GM06990 (cell line): Measurements from ENCODE around the gene CD34.
"Not testable (repeated sequence)": the region's sequence is repeated elsewhere in the genome, so short reads cannot be mapped to it uniquely, and the experiment has no call there.

ENCODE experiments used
- DNase-seq: peaks from one replicate; pipeline ENCODE4 v3.0.0-alpha.2; 2011; ENCODE audit not compliant: insufficient read length; ENCODE audit errors: extremely low read depth
- H3K27me3 ChIP-seq: replicated peaks from 2 replicates; pipeline ENCODE4 v1.6.0; 2011; ENCODE audit warnings: low read length; ENCODE audit not compliant: control insufficient read depth, insufficient read depth
- H3K36me3 ChIP-seq: 2 replicates; pipeline ENCODE4 v1.5.1; 2011; ENCODE audit warnings: low read length; ENCODE audit not compliant: control insufficient read depth, insufficient read depth
- H3K4me3 ChIP-seq: replicated peaks from 2 replicates; pipeline ENCODE4 v1.5.1; 2011; ENCODE audit warnings: low read depth, mild to moderate bottlenecking, control low read depth, low read length
- CTCF ChIP-seq: IDR thresholded peaks from 2 replicates; pipeline ENCODE4 v1.5.1; 2011; ENCODE audit warnings: low read length, control low read depth, mild to moderate bottlenecking, inconsistent platforms; ENCODE audit not compliant: insufficient read depth, poor library complexity, severe bottlenecking

Gene CD34

GRCh38 chr1:207884266-207885029, 26.5 kb downstream of the CD34 start:
- no peak for TF ChIP-seq CTCF
- Histone ChIP-seq H3K36me3 (no peaks in the 10 kb centered on the region), H3K4me3 (no peak overlapping the region), H3K27me3 (no peaks in the 10 kb centered on the region)
- no peak for DNase-seq

DNA sequence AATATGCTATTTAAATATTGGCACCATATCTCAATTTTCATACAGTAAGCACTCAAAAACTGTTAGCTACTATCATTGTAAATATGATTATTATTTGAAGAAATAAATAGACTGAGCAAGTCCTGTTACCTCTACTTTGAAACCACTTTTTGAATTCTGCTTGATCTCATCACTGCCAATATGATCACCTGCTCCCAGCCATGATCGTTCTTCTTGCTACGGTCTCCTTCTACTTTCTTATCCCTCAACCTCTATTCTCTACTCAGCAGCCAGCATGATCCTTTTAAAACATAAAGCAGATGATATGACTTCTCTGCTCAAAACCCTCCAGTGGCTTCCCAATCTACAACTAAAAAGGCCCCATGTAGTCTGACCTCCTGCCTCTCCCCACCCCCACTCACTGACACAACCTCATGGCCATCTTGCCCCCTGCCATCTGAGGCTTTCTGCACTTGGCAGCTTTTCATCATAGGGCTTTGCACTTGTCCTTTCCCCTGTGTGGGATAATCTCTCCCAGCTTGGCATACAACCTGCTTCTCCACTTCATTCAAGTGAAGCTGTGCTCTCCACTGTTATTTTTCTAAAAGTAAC, 27.2 kb downstream of the CD34 start:
- no peak for DNase-seq
- Histone ChIP-seq H3K4me3 (no peak overlapping the region; the same call in 1 of the 2 replicates), H3K27me3 (no peaks in the 10 kb centered on the region; the same call in 1 of the 2 replicates), H3K36me3 (no peaks in the 10 kb centered on the region)
- no peak for TF ChIP-seq CTCF

GRCh38 chr1:207883104-207883651, 27.7 kb downstream of the CD34 start:
- peak overlapping the region; percentile 44 for H3K4me3 ChIP-seq
- DNase-seq: no peak

GRCh38 chr1:207882692-207883091, 28.2 kb downstream of the CD34 start:
- no peak for DNase-seq
- Histone ChIP-seq H3K27me3 (no peaks in the 10 kb centered on the region; the same call in 1 of the 2 replicates), H3K4me3 (no peak overlapping the region), H3K36me3 (no peaks in the 10 kb centered on the region)
- no peak for TF ChIP-seq CTCF

More at GRCh38 chr1:207883104-207883651, 27.7 kb downstream of the CD34 start:
- no peak for TF ChIP-seq CTCF
- Histone ChIP-seq H3K27me3 (no peaks in the 10 kb centered on the region; the same call in 1 of the 2 replicates), H3K36me3 (no peaks in the 10 kb centered on the region)

DNA sequence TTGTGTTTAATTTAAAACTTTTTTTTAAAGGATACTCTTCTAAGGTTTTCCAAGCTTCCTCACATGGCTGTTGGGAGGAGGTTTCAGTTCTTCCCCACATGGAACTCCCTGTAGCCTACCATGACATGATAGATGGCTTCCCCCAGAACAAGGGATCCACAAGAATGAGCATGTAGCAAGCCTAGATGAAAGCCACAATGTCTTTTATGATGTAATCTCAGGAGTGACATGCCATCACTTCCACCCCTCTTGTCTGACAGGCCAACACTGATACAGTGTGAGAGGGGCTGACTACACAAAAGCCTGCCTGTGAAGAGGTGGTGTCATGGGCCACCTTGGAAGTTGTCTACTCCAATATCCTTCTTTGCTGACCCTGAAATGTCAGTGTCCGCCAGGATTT, 32.0 kb downstream of the CD34 start:
- no peaks in the 10 kb centered on the region for H3K36me3 ChIP-seq
- no peak overlapping the region for H3K4me3 ChIP-seq
- H3K27me3 ChIP-seq: no peaks in the 10 kb centered on the region; the same call in 1 of the 2 replicates
- no peak for TF ChIP-seq CTCF
- DNase-seq: no peak

- not testable (repeated sequence) for H3K4me3 ChIP-seq, H3K27me3 ChIP-seq, DNase-seq, H3K36me3 ChIP-seq
Measured at GRCh38 chr1:207877914-207878313, 33.0 kb downstream of the CD34 start.
